Caki2 (cell line): ENCODE measurements around the gene RFPL1. TPM values are rescaled to one million over a fixed set of nuclear protein-coding genes. Genes with fewer than 3 reads are reported as not detected.

ENCODE experiments used
- DNase-seq: peaks from one replicate; pipeline ENCODE4 v3.0.0-alpha.2; 2015; ENCODE audit warnings: low read depth
- in situ Hi-C: cut with HindIII; loops from 2 replicates; pipeline ENCODE4 v1.10.0; 2016; ENCODE audit warnings: low sequenced_read_pairs, low pct_unique_long_range_greater_than_20kb, mixed read lengths
- total RNA-seq: library from RNA; depleted of rRNA; stranded (reverse); fragments of >200 nt; shearing (Covaris generic); gene quantifications from 2 replicates; pipeline ENCODE4 v1.2.3, GENCODE V29; 2014; ENCODE audit warnings: low replicate concordance

The RFPL1 gene
- total RNA-seq, 1 experiment from 2014 or later, result not detected

DNA sequence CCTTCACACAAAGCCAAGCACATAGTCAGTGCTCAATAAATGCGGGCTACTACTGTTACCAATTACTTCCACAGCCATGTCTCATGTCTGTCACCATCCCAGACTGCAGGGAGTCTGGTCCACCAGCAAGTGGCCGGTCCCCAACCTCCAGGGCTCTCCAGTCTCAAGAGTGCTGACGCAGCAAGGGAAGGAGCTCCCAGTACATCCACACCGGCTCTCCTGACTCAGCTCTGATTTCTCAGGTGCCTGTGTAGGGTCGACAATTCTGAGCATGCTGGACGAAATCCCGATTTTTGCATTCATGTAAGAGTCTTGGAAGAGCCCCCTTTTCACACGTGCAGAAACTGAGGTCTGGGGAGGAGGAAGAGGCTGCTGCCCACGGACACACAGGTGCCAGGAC is 31.4 kb downstream of the RFPL1 start:
- peak; percentile 9 for DNase-seq
- in situ Hi-C loops, result no loop called here

DNA sequence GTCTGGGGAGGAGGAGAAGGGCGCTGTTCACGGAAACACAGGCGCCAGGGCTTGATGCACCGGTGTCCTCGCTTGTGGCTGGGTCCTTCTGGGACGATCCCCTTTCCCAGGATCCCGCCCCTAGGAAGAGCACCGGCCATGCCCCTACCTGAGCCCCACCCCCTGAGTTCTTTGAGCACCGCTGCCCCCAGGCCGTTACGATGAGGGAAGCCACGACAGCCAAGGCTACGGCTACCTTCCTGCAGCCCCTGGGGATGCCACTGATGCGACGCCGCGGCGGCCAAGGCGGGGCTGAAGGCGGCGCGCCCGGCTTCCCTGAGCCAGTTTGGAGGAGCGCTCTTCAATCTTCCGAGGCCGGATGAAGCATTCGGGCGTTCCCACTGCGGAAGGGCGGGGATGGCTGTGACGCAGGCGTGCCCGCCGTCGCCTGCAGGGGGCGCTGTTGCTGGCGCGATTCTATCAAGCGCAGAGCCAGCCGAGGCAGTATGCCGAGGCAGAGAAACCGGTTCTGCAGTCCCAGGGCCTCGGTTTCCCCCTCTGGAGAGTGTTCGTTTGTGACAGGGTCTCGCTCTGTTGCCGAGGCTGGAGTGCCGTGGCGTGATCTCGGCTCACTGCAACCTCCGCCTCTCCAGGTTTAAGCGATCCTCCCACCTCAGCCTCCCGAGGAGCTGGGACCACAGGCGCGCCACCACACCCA is 31.9 kb downstream of the RFPL1 start:
- DNase-seq, result peak; percentile 79
- in situ Hi-C loops, result no loop called here

DNA sequence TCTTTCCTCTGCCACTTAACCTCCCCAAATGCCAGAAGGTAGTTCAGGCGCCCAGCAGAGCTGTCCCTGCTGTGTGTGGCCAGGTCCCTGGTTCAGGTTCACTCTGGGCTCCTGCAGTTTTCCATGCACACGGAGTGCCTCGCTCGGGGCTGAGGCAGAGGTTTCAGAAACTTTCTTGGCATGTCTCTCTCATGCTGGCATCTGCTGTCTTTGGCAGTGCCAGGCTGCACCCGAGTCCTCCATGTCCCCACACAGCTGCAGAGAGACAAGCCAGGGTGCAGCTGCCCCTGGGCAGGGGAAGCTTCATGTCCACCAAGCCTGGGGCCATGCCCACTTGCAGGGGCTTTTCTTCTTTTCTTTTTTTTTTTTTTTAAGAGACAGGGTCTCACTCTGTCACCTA is 34.6 kb downstream of the RFPL1 start:
- DNase-seq, result no peak
- in situ Hi-C loops, result no loop called here

DNA sequence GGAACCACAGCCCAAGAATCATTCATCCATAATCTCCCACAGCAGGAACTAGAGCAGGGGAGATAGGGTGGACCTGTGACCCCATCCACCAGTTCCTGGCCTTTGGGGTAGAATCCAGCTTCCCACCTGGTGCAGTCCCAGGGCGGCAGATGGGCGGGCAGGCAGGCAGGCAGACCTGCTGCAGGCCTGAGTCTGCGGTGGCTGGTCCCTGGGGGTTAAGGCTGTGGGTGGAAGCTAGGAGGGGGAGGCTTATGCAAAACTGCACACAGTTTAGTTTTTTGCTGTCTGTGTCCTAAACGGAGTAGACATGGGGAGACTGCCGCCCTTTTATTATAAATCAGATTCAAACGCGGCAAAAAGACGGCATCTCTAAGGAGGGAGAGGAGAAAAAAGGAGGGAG is 37.2 kb downstream of the RFPL1 start:
- no peak for DNase-seq
- in situ Hi-C loops, result no loop called here

DNA sequence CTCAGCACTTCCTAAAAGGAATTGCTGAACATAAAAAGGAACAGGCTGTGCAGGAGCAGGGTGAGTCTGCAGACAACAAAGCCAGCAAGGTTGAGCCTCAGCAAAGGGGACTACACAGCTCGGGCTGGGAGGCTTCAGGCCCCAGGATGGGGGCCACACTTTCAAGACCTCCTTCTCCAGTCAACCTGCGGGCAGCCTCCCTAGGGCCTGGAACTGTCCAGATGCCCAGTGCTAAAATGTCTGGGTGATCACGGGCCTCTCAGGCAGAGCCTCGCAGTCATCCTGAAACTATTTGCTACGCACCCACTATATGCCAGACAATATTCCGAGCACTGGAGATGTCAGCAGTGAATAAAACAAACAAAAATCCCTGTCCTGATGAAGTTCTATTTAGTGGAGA is 37.7 kb downstream of the RFPL1 start:
- DNase-seq, result no peak
- in situ Hi-C loops, result no loop called here

DNA sequence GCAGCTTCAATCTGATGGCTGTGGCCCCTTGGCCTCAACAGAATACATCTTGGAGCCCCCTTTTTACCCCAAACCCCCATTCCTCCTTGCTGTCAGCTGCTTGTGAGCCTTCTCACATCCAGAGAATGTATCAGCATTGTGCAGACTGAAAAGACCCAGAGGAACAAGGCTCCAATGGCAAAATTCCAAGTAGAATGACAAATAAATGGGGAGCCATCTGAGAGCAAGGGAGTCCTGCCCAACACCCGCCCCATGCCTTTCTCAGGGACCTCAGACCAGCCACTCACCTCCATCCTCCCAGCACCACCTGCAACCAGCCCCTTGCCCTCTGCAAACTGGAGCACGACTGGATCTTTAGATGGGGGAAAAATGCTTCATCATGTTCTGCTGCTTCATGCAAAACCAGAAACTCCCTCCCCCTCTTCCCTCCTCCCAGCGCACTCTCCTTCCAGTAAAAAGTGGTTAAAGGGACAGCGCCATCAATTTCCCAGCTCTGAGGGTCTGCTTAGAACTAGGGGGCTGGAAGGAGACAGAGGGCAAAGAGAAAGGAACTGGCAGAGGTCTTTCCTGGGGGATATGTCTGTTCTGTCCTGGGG is 39.4 kb downstream of the RFPL1 start:
- DNase-seq, result peak; percentile 60
- in situ Hi-C loops, result no loop called here

DNA sequence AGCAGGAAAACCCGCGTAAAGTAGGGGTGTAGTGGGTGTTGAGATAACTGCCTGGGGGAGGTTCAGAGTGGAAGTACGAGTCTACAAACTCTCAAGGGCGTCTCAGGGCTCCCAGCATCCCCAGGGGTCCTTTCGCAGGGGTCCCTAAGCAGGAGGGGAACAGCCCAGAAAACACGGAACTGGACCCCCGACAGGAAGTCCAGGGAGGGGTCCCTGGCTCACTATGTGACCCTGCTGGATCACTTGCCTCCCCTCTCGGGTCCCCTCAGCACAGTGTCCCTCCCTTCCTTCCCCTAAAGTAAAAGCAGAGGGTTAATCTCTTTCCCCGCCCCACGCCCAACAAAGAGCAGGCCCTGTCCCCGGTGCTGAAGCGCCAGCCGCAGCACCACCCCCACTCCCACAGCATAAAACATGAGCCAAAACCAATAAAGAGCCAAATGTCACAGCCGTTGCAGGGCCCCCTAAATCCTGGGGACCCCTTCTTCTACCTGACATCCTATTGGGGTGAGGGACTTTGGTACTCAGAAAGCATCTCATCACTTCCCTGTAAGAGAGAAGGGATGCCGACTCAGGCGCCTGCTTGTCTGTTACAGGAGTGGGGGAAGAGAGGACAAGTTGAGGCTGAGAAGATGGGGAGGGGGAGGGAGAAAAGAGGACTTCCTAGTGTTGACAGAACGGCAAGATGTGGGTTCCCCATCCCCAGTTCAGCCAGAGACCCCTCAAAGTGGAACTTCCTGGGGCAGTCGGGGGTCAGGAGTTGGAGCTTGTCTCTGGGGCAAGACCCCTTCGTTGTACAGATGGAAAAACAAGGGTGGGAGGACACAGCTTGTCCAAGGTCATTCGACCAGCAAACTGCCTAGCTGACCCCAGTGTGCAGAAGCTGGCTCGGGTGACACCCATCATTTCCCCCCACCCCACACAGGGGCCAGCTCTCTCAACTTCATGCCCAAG is 40.2 kb downstream of the RFPL1 start:
- in situ Hi-C loops, result no loop called here
- DNase-seq, result peak; percentile 57

DNA sequence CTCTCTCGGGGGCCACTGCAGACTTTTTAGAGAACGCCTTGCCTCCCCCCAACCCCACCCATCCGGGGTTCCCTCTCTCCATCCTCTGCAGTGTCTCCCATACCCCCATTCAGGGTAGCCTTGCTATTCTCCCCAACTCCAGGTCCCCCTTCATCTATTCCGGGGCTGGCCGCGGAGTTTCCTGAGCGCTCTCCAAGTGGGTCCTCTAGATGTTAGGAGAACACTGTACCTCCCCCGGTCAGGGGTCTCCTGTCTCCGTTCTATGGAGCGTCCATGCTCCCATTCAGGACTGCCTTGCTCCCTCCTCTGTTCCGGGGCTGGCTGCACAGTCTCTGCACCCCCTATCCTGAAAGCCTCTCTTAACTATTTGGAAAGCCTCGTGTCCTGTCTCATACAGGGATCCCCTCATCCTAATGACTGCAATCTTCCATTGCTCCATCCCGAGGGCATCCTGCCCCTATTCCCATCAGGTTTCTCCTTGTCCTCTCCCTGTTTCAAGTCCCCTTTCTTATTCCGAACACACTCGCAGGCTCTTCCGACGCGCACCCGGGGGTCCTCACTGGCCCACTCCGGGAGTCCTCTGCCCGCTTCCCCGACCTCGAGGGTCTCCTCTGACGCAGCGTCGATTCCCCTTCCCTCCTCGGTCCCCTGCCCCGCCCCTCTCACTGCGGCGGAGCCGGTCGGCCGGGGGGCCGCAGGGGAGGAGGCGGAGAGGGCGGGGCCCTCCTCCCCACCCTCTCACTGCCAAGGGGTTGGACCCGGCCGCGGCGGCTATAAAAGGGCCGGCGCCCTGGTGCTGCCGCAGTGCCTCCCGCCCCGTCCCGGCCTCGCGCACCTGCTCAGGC is 41.3 kb downstream of the RFPL1 start, which contains the start of gene NEFH:
Gene NEFH, plus strand, starts transcription at position 802 of the 845 bp plus-strand sequence. CDS start 45 bp downstream, outside the sequence.
- DNase-seq, result no peak
- in situ Hi-C loops, result no loop called here

DNA sequence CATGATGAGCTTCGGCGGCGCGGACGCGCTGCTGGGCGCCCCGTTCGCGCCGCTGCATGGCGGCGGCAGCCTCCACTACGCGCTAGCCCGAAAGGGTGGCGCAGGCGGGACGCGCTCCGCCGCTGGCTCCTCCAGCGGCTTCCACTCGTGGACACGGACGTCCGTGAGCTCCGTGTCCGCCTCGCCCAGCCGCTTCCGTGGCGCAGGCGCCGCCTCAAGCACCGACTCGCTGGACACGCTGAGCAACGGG is 41.8 kb downstream of the RFPL1 start:
- DNase-seq, result no peak
- in situ Hi-C loops, result no loop called here

DNA sequence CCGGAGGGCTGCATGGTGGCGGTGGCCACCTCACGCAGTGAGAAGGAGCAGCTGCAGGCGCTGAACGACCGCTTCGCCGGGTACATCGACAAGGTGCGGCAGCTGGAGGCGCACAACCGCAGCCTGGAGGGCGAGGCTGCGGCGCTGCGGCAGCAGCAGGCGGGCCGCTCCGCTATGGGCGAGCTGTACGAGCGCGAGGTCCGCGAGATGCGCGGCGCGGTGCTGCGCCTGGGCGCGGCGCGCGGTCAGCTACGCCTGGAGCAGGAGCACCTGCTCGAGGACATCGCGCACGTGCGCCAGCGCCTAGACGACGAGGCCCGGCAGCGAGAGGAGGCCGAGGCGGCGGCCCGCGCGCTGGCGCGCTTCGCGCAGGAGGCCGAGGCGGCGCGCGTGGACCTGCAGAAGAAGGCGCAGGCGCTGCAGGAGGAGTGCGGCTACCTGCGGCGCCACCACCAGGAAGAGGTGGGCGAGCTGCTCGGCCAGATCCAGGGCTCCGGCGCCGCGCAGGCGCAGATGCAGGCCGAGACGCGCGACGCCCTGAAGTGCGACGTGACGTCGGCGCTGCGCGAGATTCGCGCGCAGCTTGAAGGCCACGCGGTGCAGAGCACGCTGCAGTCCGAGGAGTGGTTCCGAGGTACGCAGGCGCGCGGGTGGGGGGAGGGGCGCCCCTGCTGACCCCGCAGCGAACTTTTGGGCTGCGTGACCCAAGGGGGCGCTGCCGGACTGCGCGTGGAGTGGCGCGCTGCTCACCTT is 42.3 kb downstream of the RFPL1 start:
- DNase-seq, result no peak
- in situ Hi-C loops, result no loop called here

DNA sequence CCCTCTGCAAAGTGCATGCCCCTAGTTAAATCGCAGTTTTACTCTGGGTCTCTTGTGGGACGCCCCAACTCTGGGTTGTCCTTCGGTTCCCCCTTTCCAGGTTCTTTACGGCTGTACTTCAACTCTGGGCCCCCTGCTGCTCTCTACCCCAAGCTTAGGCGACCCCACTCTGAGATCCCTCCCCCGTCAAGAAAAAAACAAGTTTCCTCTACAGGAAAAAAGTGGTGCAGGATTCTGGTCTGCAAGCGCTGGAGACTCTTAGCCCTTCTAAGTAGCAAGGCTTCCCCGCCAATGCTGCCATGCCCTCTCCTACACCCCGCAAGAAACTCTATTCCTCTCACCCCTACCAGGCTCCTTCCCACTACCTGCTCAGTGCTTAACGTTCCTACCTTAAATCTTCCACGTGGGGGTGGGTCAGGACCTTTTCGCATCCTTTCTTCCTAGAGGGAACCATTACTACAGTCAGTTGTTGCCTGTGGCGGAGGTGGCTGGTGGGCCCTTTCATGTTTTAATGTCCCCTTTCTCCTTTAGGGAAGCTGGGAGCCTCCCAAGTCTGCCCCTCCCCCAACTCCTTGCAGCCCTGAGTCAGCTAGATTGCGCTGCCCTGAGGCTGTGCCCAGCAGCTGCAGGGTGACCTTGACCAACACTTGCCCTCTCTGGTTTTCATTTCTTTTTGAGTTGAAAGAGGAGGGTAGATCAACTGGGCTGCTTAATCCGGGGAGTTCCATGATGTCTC is 43.0 kb downstream of the RFPL1 start:
- in situ Hi-C loops, result no loop called here
- DNase-seq, result no peak

DNA sequence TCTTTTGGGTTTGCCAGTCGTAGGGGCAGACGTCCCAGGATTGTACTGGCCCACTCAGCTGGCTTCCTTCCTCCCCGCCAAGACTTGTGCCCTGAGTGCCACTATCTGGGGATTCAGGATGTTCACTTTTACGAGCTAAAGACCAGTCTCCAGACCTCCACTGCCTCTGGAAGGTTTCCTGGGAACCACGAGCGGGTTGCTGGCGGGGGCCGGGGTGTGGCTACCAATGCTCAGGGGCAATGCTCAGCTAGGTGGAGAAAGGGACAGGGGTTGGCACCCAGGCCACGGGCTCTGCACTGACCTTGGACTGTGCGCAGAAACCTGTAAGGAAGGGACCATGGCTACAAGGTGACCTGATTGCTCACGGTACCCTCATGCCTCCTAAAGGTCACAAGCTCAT is 43.9 kb downstream of the RFPL1 start:
- no peak for DNase-seq
- in situ Hi-C loops, result no loop called here

DNA sequence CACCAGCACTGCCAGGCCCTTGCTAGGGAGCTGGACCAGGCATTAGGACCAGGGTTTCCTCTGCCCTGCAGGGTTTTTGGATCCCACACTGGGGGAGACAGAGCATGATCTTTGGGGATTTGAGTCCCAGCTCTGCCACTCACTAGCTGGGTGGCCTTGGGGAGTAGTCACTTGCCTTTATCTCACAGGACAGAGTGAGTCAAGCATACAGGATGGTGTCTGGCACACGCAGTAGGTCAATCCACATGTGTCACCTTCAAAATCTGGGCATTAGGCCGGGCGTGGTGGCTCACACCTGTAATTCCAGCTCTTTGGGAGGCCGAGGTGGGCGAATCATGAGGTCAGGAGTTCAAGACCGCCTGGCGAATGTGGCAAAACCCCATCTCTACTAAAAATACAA is 44.3 kb downstream of the RFPL1 start:
- no peak for DNase-seq
- in situ Hi-C loops, result no loop called here

DNA sequence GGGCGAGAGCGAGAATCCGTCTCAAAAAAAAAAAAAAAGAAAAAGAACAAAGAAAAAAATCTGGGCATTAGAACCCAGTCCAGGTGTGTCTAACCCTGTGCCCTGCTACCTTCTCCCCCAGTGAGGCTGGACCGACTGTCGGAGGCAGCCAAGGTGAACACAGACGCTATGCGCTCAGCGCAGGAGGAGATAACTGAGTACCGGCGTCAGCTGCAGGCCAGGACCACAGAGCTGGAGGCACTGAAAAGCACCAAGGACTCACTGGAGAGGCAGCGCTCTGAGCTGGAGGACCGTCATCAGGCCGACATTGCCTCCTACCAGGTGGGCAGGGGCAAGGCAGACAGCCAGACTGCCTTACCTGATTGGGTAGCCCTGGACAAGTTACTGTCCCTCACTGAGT is 44.9 kb downstream of the RFPL1 start:
- DNase-seq, result no peak
- in situ Hi-C loops, result no loop called here

DNA sequence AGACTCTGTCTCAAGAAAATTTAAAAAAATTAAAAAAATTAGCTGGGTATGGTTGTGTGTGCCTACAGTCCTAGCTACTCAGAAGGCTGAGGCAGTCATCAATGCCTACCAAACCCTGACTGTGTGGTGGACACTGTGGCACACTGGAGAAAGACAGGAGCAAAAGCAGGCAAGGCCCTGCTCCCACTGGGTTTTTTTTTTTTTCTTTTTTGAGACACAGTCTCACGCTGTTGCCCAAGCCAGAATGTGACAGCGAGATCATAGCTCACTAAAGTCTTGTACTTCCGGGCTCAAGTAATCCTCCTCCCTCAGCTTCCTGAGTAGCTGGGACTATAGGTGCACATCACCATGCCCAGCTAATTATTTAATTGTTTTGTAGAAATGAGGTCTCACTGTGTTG is 46.3 kb downstream of the RFPL1 start:
- DNase-seq, result no peak
- in situ Hi-C loops, result no loop called here

DNA sequence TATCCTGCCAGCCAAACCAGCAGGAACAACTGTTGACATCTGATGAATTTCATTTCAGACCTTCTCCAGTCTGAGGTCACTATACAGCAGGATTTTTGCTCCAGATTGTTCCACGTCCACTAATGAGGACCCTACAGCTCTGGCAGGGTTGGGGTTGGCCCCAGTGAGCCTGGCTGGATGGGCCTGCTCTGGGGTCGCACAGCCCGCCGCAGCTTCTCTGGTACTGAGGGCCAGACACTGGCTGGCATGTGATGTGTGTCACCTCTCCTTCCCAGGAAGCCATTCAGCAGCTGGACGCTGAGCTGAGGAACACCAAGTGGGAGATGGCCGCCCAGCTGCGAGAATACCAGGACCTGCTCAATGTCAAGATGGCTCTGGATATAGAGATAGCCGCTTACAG is 47.1 kb downstream of the RFPL1 start:
- no peak for DNase-seq
- in situ Hi-C loops, result no loop called here

DNA sequence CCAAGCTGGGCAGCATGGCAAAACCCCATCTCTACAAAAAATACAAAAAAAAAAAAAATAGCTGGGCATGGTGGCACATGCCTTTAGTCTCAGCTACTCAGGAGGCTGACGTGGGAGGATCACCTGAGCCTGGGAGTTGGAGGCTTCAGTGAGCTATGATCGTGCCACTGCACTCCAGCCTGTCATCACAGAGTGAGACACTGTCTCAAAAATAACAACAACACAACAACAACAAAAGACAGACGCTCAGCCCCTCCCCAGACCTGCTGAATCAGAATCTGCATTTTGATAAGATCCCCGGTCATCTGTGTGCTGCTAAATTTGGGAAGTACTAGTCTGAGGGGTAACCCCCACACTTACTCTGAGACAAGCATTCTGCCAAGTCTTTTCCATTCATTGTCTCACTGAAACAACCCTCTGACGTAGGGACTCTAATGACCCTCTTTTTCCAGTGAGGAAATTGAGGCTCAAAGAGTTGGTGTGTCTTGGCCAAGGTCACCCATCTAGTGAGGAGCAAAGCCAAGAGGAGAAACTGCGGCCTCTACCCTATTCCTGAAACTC is 49.1 kb downstream of the RFPL1 start:
- in situ Hi-C loops, result no loop called here
- no peak for DNase-seq
